Mammary epithelial cell (primary cell): ENCODE results near the gene SLC35G2.

ENCODE experiments used
- CTCF ChIP-seq, 2 donors: IDR thresholded peaks in 1 of 2; conservative IDR thresholded peaks in 1 of 2; 2 replicates each; pipeline ENCODE4 v1.5.1; 2011 to 2012; ENCODE audit warnings: inconsistent platforms in 2 of 2, low read length in 2 of 2, mild to moderate bottlenecking in 2 of 2, control low read depth in 1 of 2, low read depth in 1 of 2; ENCODE audit not compliant: insufficient read depth in 1 of 2; ENCODE audit errors: extremely low read depth in 1 of 2
- EZH2 ChIP-seq: IDR thresholded peaks from 2 replicates; pipeline ENCODE4 v1.6.1; 2012; ENCODE audit warnings: low read length, inconsistent platforms, borderline replicate concordance

- TF ChIP-seq CTCF (conservative IDR thresholded peaks at IDR 0.05 in 1 of 2, IDR thresholded peaks at IDR 0.05 in 1 of 2; ENCODE audit: extremely low read depth in 1 of 2, insufficient read depth in 1 of 2, low read depth in 1 of 2, low read length in 2 of 2) (no peak), EZH2 (no peak)
Measured at GRCh38 chr3:136789976-136790375, 28.9 kb upstream of the SLC35G2 start.
